Measurements from ENCODE around the gene FMN1.

DNA sequence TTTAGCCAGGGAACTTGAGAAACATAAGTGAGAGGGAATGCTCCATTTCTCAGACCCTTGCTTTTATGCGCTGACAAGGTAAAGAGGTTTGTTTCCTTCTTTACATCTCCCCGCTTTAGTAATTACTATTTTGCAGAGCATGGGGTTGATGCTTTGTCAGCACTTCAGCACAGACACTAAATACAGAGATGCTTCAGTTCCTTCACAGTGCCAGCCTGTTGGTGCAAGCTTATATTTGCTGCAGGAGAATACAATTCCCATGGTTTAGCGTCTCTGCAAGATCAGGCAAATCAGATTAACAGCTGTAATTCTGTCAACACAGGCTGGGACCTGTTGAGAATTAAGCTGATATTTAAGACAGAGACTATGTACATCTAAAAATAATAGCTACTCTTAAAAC lies 2.9 kb downstream of the FMN1 start:
- no peak for TF ChIP-seq CTCF (IDR thresholded peaks at IDR 0.05)
- TF ChIP-seq POLR2A (IDR thresholded peaks at IDR 0.05), result no peak

All from vagina (tissue), 2 donors.